GF-D8 (cell line): ENCODE results near the gene AACS.
"Not testable (repeated sequence)": the region's sequence is repeated elsewhere in the genome, so short reads cannot be mapped to it uniquely, and the experiment has no call there.

ENCODE experiments used
- DNase-seq: peaks from one replicate; lab custom pipeline; 2025; lab: John Stamatoyannopoulos, UW

Gene AACS

DNA sequence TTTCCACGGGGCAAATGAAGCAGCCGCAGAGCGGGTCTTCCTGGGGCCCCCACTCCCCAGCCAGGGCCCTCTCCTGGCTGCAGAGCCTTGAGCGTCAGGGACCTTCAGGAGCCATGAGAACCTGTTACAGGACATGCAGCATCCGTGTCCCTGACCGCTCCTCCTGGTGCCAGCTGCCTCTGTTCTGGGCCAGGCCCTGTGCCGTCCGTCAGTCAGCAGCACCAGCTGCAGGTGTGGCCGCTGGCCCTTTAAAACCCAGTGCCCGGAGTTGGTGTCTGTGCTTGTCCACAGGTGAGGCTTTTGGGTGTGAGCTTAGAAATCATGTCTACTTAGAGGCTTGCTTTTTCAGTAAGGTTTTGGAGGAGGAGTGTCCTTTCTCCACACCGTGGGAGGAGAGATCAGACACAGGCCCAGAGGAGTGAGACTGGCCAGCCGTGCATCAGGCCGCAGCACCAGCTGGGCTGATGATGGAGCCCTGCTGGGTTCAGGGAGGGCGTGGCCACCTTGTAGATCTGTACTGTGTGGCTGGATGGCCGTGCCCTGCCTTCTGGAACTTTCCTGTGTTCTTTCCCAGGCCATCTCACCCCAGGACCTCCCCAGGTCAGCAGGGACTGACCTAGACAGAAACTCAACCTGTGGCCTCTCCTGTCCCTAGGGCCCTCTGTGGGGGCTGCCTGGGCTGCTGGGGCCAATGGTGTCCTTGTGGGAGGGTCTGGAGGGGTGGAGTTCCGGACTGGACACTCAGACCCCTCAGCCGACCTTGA is 27.1 kb downstream of the AACS start:
- DNase-seq = no peak

DNA sequence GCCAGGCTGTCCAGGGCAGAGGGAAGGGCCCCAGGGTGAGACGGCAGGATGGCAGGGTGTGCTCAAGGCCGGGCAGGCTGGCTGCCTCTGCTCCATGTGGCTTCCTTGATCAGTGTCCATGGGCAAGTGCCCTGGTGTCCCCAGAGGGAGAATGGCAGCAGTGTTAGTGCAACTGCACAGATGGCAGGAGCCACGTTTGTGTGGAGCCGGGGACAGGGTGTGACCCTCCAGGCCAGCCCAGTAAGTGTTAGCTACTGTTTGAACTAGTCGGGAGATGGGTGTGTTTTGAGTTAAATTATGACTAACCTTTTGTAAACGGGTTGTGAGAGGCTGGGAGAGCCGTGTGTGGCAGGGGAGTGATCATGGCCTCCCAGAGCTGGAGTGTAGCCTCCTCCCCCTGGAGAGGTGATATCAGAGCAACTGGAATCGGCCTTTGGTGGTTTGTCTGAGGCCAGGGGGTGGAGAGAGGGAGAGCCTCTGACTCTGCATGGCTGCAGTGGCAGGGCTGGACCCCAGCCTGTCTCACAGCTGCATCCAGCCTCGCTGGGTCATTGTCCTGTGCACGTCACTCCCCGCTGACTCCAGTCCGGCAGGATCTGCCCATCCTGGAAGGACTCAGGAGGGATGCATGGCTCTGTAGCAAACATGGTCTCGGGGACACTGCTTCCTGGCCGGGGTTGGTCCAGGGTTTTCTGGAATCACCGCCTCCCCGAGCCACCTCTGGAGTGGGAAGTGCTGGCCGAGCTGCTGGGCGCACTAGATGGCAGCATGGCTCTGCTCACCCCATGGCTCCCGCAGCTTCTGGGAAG is 27.8 kb downstream of the AACS start:
- no peak for DNase-seq

- DNase-seq = no peak
These were observed 28.6 kb downstream of the AACS start for GRCh38 chr12:125093681-125094330.

GRCh38 chr12:125096894-125097293 is 31.7 kb downstream of the AACS start:
- DNase-seq = no peak

DNA sequence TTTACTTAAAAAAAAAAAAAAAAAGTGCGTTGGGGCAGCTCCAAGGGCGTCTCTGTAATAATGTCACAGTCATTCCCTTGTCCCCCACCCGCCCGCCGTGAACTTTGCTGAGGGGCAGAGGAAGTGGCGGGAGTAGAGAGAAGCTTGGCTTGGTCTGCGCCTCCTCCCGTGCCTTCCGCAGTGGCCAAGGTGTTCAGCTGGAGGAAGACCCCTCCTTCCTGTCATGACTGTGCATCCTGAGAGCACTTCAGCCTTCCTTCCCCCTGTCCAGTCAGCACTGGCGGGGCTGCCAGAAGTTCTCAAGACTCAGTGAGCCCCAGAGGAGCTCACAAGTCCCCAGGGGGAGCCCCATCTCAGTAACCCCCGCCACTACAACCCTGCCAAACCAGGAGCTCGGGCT is 32.2 kb downstream of the AACS start:
- DNase-seq = no peak

DNA sequence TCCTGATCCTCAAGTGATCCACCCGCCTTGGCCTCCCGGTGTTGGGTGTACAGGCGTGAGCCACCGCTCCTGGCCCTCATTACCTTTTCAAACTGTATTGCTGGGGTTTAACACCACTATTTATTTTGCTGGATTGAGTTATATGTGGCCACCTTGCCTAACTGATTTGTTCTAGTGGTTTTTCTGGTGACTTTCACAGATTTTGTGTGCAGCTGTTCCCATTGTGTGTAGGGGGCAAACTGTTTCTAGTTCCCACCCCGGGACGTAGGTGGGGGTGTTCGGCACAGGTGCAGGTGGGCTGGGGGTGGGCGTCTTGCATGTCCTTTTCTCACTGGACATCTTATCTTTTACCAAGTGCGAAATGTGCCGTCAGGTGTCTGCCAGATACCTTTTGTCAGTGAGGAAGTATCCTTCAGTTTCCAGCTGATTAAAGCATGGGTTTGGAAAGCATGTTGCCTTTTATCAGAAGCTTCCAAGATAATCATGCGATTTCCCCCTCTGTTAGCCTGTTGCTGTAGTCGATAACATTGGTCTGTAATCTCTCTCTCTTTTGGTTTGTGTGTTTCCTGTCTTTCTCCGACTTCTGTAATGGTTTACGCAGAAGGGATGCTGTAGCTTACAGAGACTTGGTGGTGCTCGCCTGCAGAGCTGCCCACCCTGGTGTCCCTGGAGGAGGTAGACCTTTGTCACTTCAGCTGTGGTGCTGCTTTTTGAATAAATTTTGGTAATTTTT is 33.6 kb downstream of the AACS start:
- DNase-seq = no peak

DNA sequence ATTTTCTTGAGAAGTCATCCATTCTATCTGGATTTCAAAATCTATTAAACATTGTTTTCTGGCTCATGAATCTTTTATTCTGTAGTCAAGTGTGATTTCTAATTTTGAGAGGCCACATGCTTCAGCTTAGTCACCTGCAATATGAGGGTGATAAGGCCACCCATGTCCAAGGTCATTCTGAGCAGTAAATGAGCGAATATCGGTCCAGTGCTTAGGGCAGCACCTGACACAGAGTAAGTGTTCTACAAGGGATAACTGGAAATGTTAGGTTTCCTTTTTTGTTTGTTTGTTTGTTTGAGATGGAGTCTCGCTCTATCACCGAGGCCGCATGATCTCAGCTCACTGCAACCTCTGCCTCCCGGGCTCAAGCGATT is 34.2 kb downstream of the AACS start:
- DNase-seq = no peak

DNA sequence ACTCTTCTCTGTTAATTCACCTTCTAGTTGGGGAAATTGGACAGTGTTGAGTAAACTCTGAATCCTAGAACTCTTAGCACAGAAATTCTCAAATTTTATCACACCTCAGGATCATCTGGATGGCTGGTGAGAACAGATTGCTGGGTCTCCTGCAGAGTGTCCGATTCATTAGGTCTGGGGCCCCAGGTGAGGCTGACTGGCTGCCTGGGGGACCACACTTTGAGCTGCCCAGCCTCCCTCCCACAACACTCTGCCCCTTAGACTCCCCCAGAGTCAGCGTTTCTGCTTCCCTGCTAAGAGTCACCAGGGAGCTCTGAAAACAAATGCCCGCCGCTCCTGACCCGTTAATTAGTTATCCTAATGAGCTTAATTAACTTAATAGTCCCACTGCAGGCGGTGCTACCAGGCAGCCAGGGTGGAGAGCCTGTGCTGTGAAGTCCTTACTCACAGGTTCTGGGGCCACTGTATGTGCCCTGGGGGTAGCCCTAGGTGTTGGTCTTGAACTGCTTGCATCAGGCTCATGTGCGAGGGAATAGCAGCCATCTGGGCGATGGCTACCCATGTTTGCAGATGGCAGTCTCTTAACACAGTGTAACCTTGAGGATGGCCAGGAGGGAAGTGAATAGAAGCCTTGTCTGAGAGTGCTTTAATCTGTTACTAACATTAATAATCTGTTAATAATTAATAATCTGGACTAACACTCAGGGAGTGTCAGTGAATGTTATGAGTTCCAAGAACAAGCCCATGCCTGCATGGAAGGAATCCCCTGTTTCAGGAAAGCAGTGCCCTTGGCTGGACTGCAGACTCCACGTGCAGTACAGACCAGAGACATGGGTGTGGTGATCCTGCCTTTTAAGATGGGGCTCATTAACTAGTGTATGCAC is 35.6 kb downstream of the AACS start:
- no peak for DNase-seq

DNA sequence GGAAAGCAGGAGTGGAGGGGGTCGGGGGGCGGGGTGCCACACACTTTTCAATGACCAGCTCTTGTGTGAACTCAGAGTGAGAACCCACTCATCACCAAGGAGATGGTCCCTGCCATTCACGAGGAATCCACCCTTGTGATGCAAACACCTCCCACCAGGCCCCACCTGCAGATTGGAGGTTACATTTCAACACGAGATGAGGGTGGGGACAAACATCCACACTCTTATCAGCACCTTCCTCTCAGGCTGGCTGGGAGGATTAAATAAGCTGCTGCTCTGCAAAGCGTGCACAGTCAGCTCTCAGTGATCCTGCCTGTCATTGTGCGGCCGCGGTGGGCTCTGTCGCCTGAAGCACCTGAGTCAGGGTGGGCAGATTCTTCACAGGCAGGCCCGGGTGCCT is 39.7 kb downstream of the AACS start:
- DNase-seq = no peak

- DNase-seq = no peak
These were observed 40.4 kb downstream of the AACS start for GRCh38 chr12:125105600-125105999.

DNA sequence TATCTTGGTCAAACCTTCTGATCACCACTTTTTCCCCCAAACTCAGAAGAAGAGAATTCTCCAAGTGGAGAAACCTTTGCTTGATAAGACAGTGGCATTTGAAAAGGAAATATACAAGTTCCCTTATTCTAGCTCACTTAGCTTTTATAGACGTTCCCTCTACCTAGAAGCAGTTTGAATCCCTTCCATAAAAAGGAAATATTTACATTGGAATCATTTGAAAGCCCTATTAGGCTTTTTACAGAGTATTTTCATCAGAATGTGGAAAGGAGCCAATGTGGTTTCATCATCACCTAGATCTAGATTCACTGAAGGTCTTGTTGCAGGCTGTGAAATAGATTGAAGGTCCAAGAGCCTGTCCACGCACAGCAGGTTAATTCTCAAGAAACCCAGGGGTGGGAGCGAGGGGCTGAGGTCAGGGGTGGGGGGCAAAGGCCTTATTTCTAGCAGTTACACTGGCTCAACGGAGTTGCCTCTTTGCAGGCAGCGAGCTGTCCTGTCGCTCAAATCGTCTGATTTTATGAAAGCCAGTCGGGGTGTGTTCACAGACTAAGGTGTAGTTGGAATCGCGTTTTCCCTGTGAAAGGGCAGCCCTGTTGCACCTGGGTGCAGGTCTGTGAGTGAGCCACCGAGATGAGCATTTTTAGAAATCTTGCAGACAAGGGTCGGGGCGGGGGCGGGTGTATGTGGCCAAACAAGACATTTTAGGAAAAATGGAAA is 45.6 kb downstream of the AACS start:
- DNase-seq = no peak

- DNase-seq = no peak
These were observed 46.2 kb downstream of the AACS start for GRCh38 chr12:125111403-125111802.

DNA sequence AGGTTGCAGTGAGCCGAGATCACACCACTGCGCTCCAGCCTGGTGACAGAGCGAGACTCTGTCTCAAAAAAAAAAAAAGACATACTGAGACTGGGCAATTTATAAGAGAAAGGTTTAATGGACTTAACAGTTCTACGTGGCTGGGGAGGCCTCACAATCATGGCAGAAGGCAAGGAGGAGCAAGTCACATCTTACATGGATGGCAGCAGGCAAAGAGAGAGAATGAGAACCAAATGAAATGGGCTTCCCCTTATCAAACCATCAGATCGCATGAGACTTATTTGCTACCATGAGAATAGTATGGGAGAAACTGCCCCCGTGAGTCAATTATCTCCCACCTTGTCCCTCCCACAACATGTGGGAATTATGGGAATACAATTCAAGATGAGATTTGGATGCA is 47.4 kb downstream of the AACS start:
- not testable (repeated sequence) for DNase-seq

GRCh38 chr12:125113263-125113662 is 48.0 kb downstream of the AACS start:
- no peak for DNase-seq

GRCh38 chr12:125113789-125114188 is 48.6 kb downstream of the AACS start:
- DNase-seq = no peak

GRCh38 chr12:125114365-125115141 is 49.3 kb downstream of the AACS start:
- no peak for DNase-seq

GRCh38 chr12:125120566-125120965 is 55.3 kb downstream of the AACS start:
- DNase-seq = no peak

- no peak for DNase-seq
These were observed 55.9 kb downstream of the AACS start for GRCh38 chr12:125121106-125121505.

DNA sequence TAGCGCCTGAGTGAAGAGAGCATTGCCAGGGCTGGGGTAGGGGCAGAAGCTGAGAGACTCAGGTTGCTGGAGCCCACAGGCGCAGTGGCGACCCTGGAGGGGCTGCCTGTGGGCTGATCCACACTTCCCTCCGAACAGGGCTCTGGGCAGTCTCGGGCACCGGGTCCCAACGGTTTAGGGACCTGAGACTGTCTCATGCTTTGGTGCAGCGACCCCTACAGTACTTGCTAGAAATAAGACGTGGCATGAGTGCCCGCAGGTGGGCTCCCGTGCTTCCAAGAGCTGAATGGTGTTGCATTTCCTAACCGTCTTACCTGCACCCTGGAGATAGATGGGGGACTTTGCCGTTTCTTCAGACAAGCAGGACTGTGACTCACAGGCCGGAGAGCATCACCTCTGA is 57.4 kb downstream of the AACS start:
- DNase-seq = no peak
